ENCODE results near the gene RBMS1. TPM values are rescaled to one million over a fixed set of nuclear protein-coding genes. Genes with fewer than 3 reads are reported as not detected.

RBMS1 gene
- total RNA-seq, 1 donor from 2014 or later = 136 TPM

DNA sequence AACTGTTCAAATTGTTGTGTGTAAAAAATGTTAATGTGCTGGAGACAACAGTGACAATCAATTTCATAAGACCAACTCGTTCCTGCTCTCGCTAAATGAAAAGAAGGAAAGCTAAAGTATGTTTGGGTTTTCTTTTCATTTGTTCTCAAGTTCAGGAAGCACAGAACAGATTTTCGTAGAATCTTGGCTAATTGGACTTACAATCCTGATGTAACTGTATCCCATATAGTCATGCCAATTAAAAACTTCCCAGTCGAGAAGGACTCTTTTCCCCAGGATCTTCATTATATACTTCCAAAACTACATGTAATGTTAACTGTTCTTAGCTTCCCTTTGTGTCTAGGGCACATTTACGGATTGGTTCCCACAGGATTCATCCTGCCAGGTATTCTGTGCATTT is 158.2 kb downstream of the RBMS1 start:
- peaks cover 64% of the 10 kb centered on the region for H3K4me1 Mint-ChIP-seq (ENCODE audit: unreplicated experiment)
- no peak for TF ChIP-seq CTCF (IDR thresholded peaks at IDR 0.05; ENCODE audit: unreplicated experiment)
- H3K36me3 Mint-ChIP-seq (ENCODE audit: low read depth, unreplicated experiment) = no peaks in the 10 kb centered on the region
- DNase-seq (ENCODE audit: low spot score) = no peak
- H3K9me3 Mint-ChIP-seq (ENCODE audit: unreplicated experiment) = no peaks in the 10 kb centered on the region
- H3K27ac Mint-ChIP-seq (ENCODE audit: unreplicated experiment) = no peak overlapping the region
- peaks cover 5% of the 10 kb centered on the region for H3K27me3 Mint-ChIP-seq (ENCODE audit: unreplicated experiment)
- H3K4me3 Mint-ChIP-seq (ENCODE audit: unreplicated experiment) = no peak overlapping the region

- TF ChIP-seq CTCF (IDR thresholded peaks at IDR 0.05; ENCODE audit: unreplicated experiment) = no peak
- peak overlapping the region; percentile 58 for H3K27ac Mint-ChIP-seq (ENCODE audit: unreplicated experiment)
- H3K4me3 Mint-ChIP-seq (ENCODE audit: unreplicated experiment) = no peak overlapping the region
- H3K9me3 Mint-ChIP-seq (ENCODE audit: unreplicated experiment) = no peaks in the 10 kb centered on the region
- peaks cover 70% of the 10 kb centered on the region for H3K4me1 Mint-ChIP-seq (ENCODE audit: unreplicated experiment)
- H3K36me3 Mint-ChIP-seq (ENCODE audit: low read depth, unreplicated experiment) = peaks cover 3% of the 10 kb centered on the region
- peaks cover 5% of the 10 kb centered on the region for H3K27me3 Mint-ChIP-seq (ENCODE audit: unreplicated experiment)
- no peak for DNase-seq (ENCODE audit: low spot score)
Observed at GRCh38 chr2:160334028-160334741, 159.4 kb downstream of the RBMS1 start.

GRCh38 chr2:160333324-160334027 is 160.1 kb downstream of the RBMS1 start:
- peak overlapping the region; percentile 58 for H3K27ac Mint-ChIP-seq (ENCODE audit: unreplicated experiment)
- no peak for DNase-seq (ENCODE audit: low spot score)
- H3K4me1 Mint-ChIP-seq (ENCODE audit: unreplicated experiment) = peaks cover 71% of the 10 kb centered on the region
- H3K36me3 Mint-ChIP-seq (ENCODE audit: low read depth, unreplicated experiment) = peaks cover 3% of the 10 kb centered on the region
- no peak for TF ChIP-seq CTCF (IDR thresholded peaks at IDR 0.05; ENCODE audit: unreplicated experiment)
- H3K4me3 Mint-ChIP-seq (ENCODE audit: unreplicated experiment) = no peak overlapping the region
- no peaks in the 10 kb centered on the region for H3K9me3 Mint-ChIP-seq (ENCODE audit: unreplicated experiment)
- H3K27me3 Mint-ChIP-seq (ENCODE audit: unreplicated experiment) = peaks cover 5% of the 10 kb centered on the region

DNA sequence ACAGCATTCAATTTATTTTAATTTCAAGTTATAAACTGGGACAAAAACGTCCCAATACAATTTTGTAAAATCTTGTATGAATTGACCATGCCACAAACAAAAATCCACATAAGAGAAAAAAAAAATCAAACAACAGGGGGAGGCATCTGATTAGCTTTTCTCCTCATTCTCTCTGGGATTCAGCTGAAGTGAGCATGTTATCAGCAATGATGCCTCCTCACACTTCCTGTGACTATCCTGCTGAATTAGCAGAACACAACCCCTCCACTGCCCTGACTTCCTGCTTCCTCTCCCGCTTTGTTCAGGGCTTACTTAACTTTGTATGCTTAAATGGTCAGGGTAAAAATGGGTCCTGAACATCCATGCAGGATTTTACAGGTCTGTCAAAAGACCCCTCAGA is 161.3 kb downstream of the RBMS1 start:
- TF ChIP-seq CTCF (IDR thresholded peaks at IDR 0.05; ENCODE audit: unreplicated experiment) = no peak
- Mint-ChIP-seq H3K27me3 (ENCODE audit: unreplicated experiment) (peaks cover 5% of the 10 kb centered on the region), H3K4me3 (ENCODE audit: unreplicated experiment) (no peak overlapping the region), H3K4me1 (ENCODE audit: unreplicated experiment) (peaks cover 77% of the 10 kb centered on the region), H3K36me3 (ENCODE audit: low read depth, unreplicated experiment) (peaks cover 3% of the 10 kb centered on the region), H3K9me3 (ENCODE audit: unreplicated experiment) (no peaks in the 10 kb centered on the region), H3K27ac (ENCODE audit: unreplicated experiment) (peak overlapping the region; percentile 85)
- DNase-seq (ENCODE audit: low spot score) = peak; percentile 46
